HCT116 (cell line): ENCODE measurements around the gene GGACT. TPM values are rescaled to one million over a fixed set of nuclear protein-coding genes. Genes with fewer than 3 reads are reported as not detected.
"Not testable (repeated sequence)": the region's sequence is repeated elsewhere in the genome, so short reads cannot be mapped to it uniquely, and the experiment has no call there.

Experiments
- ATAC-seq: fragments of 200-7000 bp; cut with Tn5 transposase; 2 replicates; pipeline ENCODE4 v1.9.1; 2020; ENCODE audit warnings: mild to moderate bottlenecking, moderate library complexity
- BruUV-seq: library from RNA; stranded (reverse); fragments of 400-500 nt; replicated peaks from 2 replicates; lab custom pipeline; 2021; lab: Mats Ljungman, UMichigan
- CTCF ChIA-PET: fragments of 300-600 bp; sonication (Branson Sonifier 250); formaldehyde crosslinking; loops from one replicate; lab custom pipeline; 2021; ENCODE audit warnings: antibody characterized with exemption; lab: Charles Lee
- POLR2A ChIA-PET: fragments of 300-600, 350-600 bp; sonication (Branson Sonifier 250); formaldehyde crosslinking; loops from one replicate; lab custom pipeline; 2021; ENCODE audit warnings: antibody characterized with exemption; lab: Charles Lee
- RAD21 ChIA-PET, 2 experiments: fragments of 300-600 bp; sonication (Branson Sonifier 250); formaldehyde crosslinking; loops; one replicate each; lab custom pipeline; 2023; ENCODE audit warnings: low total read pairs in 2 of 2; ENCODE audit not compliant: uncharacterized antibody in 2 of 2, unreplicated experiment in 2 of 2, low non-redundant PET in 1 of 2; lab: Charles Lee
- DNase-seq: peaks from one replicate; pipeline ENCODE4 v3.0.0-alpha.2; 2010; ENCODE audit warnings: low read depth, low spot score
- H2AFZ ChIP-seq: fragments of 200-600 bp; shearing (Covaris generic), sonication (generic); 2 replicates; pipeline ENCODE4 v1.6.1; 2017; ENCODE audit warnings: low read depth, mixed run types, mixed read lengths, antibody characterized with exemption, low read length; ENCODE audit not compliant: poor library complexity, severe bottlenecking
- H3K27ac ChIP-seq: 2 replicates; pipeline ENCODE4 v1.5.1; 2012; ENCODE audit warnings: low read depth, low read length
- H3K27me3 ChIP-seq: fragments of 200-600 bp; sonication (generic); 2 replicates; pipeline ENCODE4 v1.6.1; 2016; ENCODE audit warnings: mixed run types, low read length, mixed read lengths; ENCODE audit not compliant: insufficient read depth
- H3K36me3 ChIP-seq, 2 experiments: fragments of 200-500 bp in 1 of 2; fragments of 200-600 bp in 1 of 2; sonication (Bioruptor generic) in 1 of 2; sonication (generic) in 1 of 2; 2 replicates each; pipeline versions ENCODE4 v1.5.1 to v1.6.1; 2014 to 2016; ENCODE audit warnings: low read length in 2 of 2, inconsistent platforms in 1 of 2, mixed read lengths in 1 of 2, mixed run types in 1 of 2; ENCODE audit not compliant: insufficient read depth in 2 of 2, control insufficient read depth in 1 of 2
- H3K4me1 ChIP-seq, 2 experiments: fragments of 200-600 bp in 1 of 2; sonication (generic) in 1 of 2; 2 replicates each; pipeline versions ENCODE4 v1.5.1 to v1.6.1; 2012 to 2017; ENCODE audit warnings: low read length in 2 of 2, inconsistent platforms in 1 of 2, mild to moderate bottlenecking in 1 of 2, mixed read lengths in 1 of 2, mixed run types in 1 of 2, moderate library complexity in 1 of 2; ENCODE audit not compliant: insufficient read depth in 2 of 2, control insufficient read depth in 1 of 2
- H3K4me2 ChIP-seq: fragments of 200-600 bp; sonication (generic); 2 replicates; pipeline ENCODE4 v1.6.1; 2017; ENCODE audit warnings: mixed run types, low read length, mixed read lengths
- H3K4me3 ChIP-seq, 2 experiments: fragments of 200-600 bp in 1 of 2; sonication (generic) in 1 of 2; replicated peaks in 1 of 2; 2 replicates each; pipeline ENCODE4 v1.5.1; 2011 to 2016; ENCODE audit warnings: low read length in 2 of 2, control low read depth in 1 of 2, low read depth in 1 of 2, mild to moderate bottlenecking in 1 of 2, mixed read lengths in 1 of 2, mixed run types in 1 of 2
- H3K79me2 ChIP-seq: fragments of 200-600 bp; sonication (generic); 2 replicates; pipeline ENCODE4 v1.6.1; 2017; ENCODE audit warnings: mild to moderate bottlenecking, mixed run types, low read length, moderate library complexity, mixed read lengths; ENCODE audit not compliant: insufficient read depth
- H3K9ac ChIP-seq: fragments of 200-600 bp; sonication (generic); 2 replicates; pipeline ENCODE4 v1.6.1; 2016; ENCODE audit warnings: low read length, mixed read lengths
- H3K9me2 ChIP-seq: fragments of 200-600 bp; sonication (generic), shearing (Covaris generic); 2 replicates; pipeline ENCODE4 v1.6.1; 2017; ENCODE audit warnings: mixed run types, mild to moderate bottlenecking, moderate library complexity; ENCODE audit not compliant: insufficient read depth
- H3K9me3 ChIP-seq, 2 experiments: fragments of 200-500 bp in 1 of 2; fragments of 200-600 bp in 1 of 2; sonication (Bioruptor generic) in 1 of 2; sonication (generic) in 1 of 2; 2 replicates each; pipeline ENCODE4 v1.6.1; 2014 to 2017; ENCODE audit warnings: low read length in 2 of 2, mixed read lengths in 2 of 2, inconsistent platforms in 1 of 2, low read depth in 1 of 2, mild to moderate bottlenecking in 1 of 2, mixed run types in 1 of 2, moderate library complexity in 1 of 2; ENCODE audit not compliant: control insufficient read depth in 1 of 2, insufficient read depth in 1 of 2
- H4K20me1 ChIP-seq: fragments of 200-600 bp; sonication (generic), shearing (Covaris generic); 2 replicates; pipeline ENCODE4 v1.6.1; 2017; ENCODE audit warnings: mixed run types, mild to moderate bottlenecking, moderate library complexity; ENCODE audit not compliant: insufficient read depth
- ATF3 ChIP-seq: IDR thresholded peaks from 2 replicates; pipeline ENCODE4 v1.6.1; 2012
- EGR1 ChIP-seq: IDR thresholded peaks from 2 replicates; pipeline ENCODE4 v1.6.1; 2012; ENCODE audit warnings: low read depth
- JUND ChIP-seq: IDR thresholded peaks from 2 replicates; pipeline ENCODE4 v1.6.1; 2012
- MAX ChIP-seq: IDR thresholded peaks from 2 replicates; pipeline ENCODE4 v1.6.1; 2012
- POLR2A ChIP-seq: IDR thresholded peaks from 2 replicates; pipeline ENCODE4 v1.7.0; 2011; ENCODE audit warnings: borderline replicate concordance; ENCODE audit not compliant: insufficient read depth, insufficient read length; ENCODE audit errors: extremely low read depth
- POLR2AphosphoS5 ChIP-seq: IDR thresholded peaks from 2 replicates; pipeline ENCODE4 v1.6.1; 2011; ENCODE audit warnings: mild to moderate bottlenecking, low read depth, low read length, moderate library complexity
- SP1 ChIP-seq: IDR thresholded peaks from 2 replicates; pipeline ENCODE4 v1.6.1; 2012; ENCODE audit warnings: low read depth
- SRF ChIP-seq: IDR thresholded peaks from 2 replicates; pipeline ENCODE4 v1.6.1; 2012; ENCODE audit warnings: low read depth
- TCF7L2 ChIP-seq: IDR thresholded peaks from 2 replicates; pipeline ENCODE4 v1.7.0; 2011; ENCODE audit warnings: borderline replicate concordance, inconsistent platforms; ENCODE audit not compliant: insufficient read depth, insufficient read length; ENCODE audit errors: extremely low read depth
- ZBTB33 ChIP-seq: IDR thresholded peaks from 2 replicates; pipeline ENCODE4 v1.6.1; 2011; ENCODE audit warnings: mild to moderate bottlenecking, low read length, moderate library complexity; ENCODE audit not compliant: insufficient replicate concordance; ENCODE audit errors: extremely low read depth
- ZFX ChIP-seq: fragments of 450-650 bp; IDR thresholded peaks from 2 replicates; pipeline ENCODE4 v1.6.1; 2017
- intact Hi-C: fragments of 100-400 bp; cut with micrococcal nuclease; formaldehyde crosslinking; loops from 2 replicates; pipeline ENCODE4 v1.10.0; 2022
- total RNA-seq: library from RNA; stranded (reverse); gene quantifications from one replicate; pipeline ENCODE4 v1.2.1, GENCODE V29; 2021; ENCODE audit not compliant: unreplicated experiment

GGACT gene
- total RNA-seq, 1 experiment from 2014 or later, result 5.0 TPM

GRCh38 chr13:100525453-100526317, 62.9 kb downstream of the GGACT start:
- RAD21 ChIA-PET, result no interaction called here
- no peak overlapping the region for H3K27ac ChIP-seq
- TF ChIP-seq POLR2AphosphoS5 (no peak), POLR2A (no peak), JUND (no peak), ZBTB33 (no peak), EGR1 (no peak), SRF (no peak), TCF7L2 (no peak), ATF3 (no peak), ZFX (no peak), MAX (no peak), SP1 (no peak)
- TF ChIP-seq, all 23 proteins: peak for 0
- Histone ChIP-seq H3K4me1 (no peaks in the 10 kb centered on the region; a peak in 1 of 4 replicates), H3K9ac (no peak overlapping the region), H3K27me3 (no peaks in the 10 kb centered on the region), H2AFZ (no peak overlapping the region), H3K79me2 (no peaks in the 10 kb centered on the region), H3K4me3 (no peak overlapping the region), H3K9me2 (no peaks in the 10 kb centered on the region), H3K9me3 (no peaks in the 10 kb centered on the region), H3K4me2 (no peak overlapping the region), H3K36me3 (no peaks in the 10 kb centered on the region), H4K20me1 (no peaks in the 10 kb centered on the region)
- no TSS peak for BruUV-seq
- ChIA-PET CTCF (interaction anchor here (2.0 kb wide), 1 partner anchor 11 kb away, joined by 7 read pairs; no protein-coding TSS in a partner anchor), POLR2A (no interaction called here)
- DNase-seq (no peak), ATAC-seq (no peak)
- intact Hi-C loops, result no loop called here

- H3K27me3 ChIP-seq, ATAC-seq, H3K36me3 ChIP-seq, H3K4me3 ChIP-seq, H3K4me2 ChIP-seq, H4K20me1 ChIP-seq, H3K9me3 ChIP-seq, H3K9ac ChIP-seq, H3K27ac ChIP-seq, H2AFZ ChIP-seq, H3K9me2 ChIP-seq, BruUV-seq, H3K79me2 ChIP-seq, DNase-seq, RAD21 ChIA-PET, intact Hi-C loops, H3K4me1 ChIP-seq, POLR2A ChIA-PET: not testable (repeated sequence)
- CTCF ChIA-PET, result interaction anchor here (2.0 kb wide), 1 partner anchor 10 kb away, joined by 7 read pairs; no protein-coding TSS in a partner anchor
These were observed 63.9 kb downstream of the GGACT start for GRCh38 chr13:100524688-100525087.
